Vagina (tissue), 2 donors: ENCODE data around the gene FOXP4. TPM values are rescaled to one million over a fixed set of nuclear protein-coding genes. Genes with fewer than 3 reads are reported as not detected.

Source experiments
- DNase-seq, 2 donors: peaks; one replicate each; pipeline ENCODE4 v3.0.0-alpha.2; 2017; ENCODE audit errors: extremely low spot score in 2 of 2
- H3K27ac ChIP-seq: fragments of 200-600 bp; sonication (generic); one replicate; pipeline ENCODE4 v1.5.1; 2019
- H3K27me3 ChIP-seq: fragments of 200-600 bp; sonication (generic); one replicate; pipeline ENCODE4 v1.5.1; 2019
- H3K36me3 ChIP-seq, 2 donors: fragments of 200-600 bp; sonication (generic); one replicate each; pipeline ENCODE4 v1.5.1; 2017 to 2019
- H3K4me1 ChIP-seq: fragments of 200-600 bp; sonication (generic); one replicate; pipeline ENCODE4 v1.5.1; 2019
- H3K4me3 ChIP-seq, 2 donors: fragments of 200-600 bp; sonication (generic); 1 replicate in 1 of 2; 2 replicates in 1 of 2; pipeline ENCODE4 v1.5.1; 2016 to 2019
- H3K9me3 ChIP-seq: fragments of 200-600 bp; sonication (generic); one replicate; pipeline ENCODE4 v1.5.1; 2019
- CTCF ChIP-seq, 3 experiments: fragments of 450-650 bp in 2 of 3; fragments of 200-600 bp in 1 of 3; sonication (generic) in 1 of 3; IDR thresholded peaks; one replicate each; pipeline ENCODE4 v1.5.1; 2017 to 2019; ENCODE audit warnings: antibody characterized with exemption in 3 of 3, mild to moderate bottlenecking in 2 of 3, moderate library complexity in 2 of 3
- POLR2A ChIP-seq, 2 donors: fragments of 450-650 bp; IDR thresholded peaks; one replicate each; pipeline ENCODE4 v1.6.1; 2017; ENCODE audit warnings: antibody characterized with exemption in 2 of 2, mild to moderate bottlenecking in 2 of 2, moderate library complexity in 2 of 2
- POLR2AphosphoS5 ChIP-seq, 2 donors: sonication (generic); formaldehyde crosslinking; IDR thresholded peaks; one replicate each; pipeline ENCODE4 v1.9.0; 2017; ENCODE audit warnings: antibody characterized with exemption in 2 of 2, mild to moderate bottlenecking in 2 of 2, low read depth in 1 of 2; ENCODE audit not compliant: insufficient read depth in 1 of 2
- intact Hi-C: fragments of 100-400 bp; cut with DNase I; formaldehyde crosslinking; loops from one replicate; pipeline ENCODE4 v1.15.1; 2023
- total RNA-seq: library from RNA; depleted of rRNA; stranded (reverse); fragments of >200 nt; gene quantifications from one replicate; pipeline ENCODE4 v1.2.3, GENCODE V29; 2016

FOXP4 gene
- total RNA-seq, 1 donor from 2014 or later, result 7.4 TPM

DNA sequence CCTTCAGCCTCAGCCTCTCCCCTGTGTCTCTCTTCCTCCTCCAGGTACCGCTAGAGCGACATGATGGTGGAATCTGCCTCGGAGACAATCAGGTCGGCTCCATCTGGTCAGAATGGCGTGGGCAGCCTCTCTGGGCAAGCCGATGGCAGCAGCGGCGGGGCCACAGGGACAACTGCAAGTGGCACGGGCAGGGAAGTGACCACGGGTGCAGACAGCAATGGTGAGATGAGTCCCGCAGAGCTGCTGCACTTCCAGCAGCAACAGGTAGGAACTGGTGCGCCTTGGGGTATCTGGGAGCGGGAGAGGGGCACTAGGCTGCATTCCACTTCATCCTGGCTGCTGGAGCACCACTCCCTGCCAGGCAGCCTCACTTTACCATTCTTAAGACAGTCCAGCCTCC is 19.5 kb downstream of the FOXP4 start:
- intact Hi-C loops, result no loop called here

DNA sequence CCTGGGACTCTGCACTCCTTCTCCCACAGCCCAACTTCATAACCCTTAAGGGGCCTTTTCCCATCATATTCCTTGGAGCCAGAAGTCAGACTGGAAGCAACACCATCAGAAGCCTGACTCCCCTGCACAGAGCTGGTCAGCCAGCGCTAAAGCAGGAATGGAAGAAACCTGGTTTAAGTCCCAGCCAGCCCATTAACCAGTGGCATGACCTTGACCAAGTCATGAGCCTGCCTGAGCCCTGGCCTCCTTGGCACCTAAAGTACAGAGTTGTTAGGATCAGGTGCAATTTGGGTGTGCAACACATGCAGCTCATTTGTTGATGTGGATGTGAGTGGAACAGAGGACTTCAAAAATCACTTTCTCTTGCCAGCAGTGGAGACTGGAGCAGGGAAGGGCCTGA is 20.8 kb downstream of the FOXP4 start:
- H3K36me3 ChIP-seq, result no peaks in the 10 kb centered on the region
- peaks cover 27% of the 10 kb centered on the region for H3K4me1 ChIP-seq
- intact Hi-C loops, result no loop called here

More for the DNA sequence above, 19.5 kb downstream of the FOXP4 start:
- H3K9me3 ChIP-seq, result no peaks in the 10 kb centered on the region
- no peaks in the 10 kb centered on the region for H3K27me3 ChIP-seq
- no peak overlapping the region for H3K4me3 ChIP-seq
- no peaks in the 10 kb centered on the region for H3K36me3 ChIP-seq
- H3K4me1 ChIP-seq, result peaks cover 20% of the 10 kb centered on the region
- no peak overlapping the region for H3K27ac ChIP-seq
- DNase-seq, result no peak
- TF ChIP-seq POLR2A (IDR thresholded peaks at IDR 0.05) (no peak), CTCF (IDR thresholded peaks at IDR 0.05) (no peak), POLR2AphosphoS5 (IDR thresholded peaks at IDR 0.05; ENCODE audit: insufficient read depth in 1 of 2, low read depth in 1 of 2) (no peak)

DNA sequence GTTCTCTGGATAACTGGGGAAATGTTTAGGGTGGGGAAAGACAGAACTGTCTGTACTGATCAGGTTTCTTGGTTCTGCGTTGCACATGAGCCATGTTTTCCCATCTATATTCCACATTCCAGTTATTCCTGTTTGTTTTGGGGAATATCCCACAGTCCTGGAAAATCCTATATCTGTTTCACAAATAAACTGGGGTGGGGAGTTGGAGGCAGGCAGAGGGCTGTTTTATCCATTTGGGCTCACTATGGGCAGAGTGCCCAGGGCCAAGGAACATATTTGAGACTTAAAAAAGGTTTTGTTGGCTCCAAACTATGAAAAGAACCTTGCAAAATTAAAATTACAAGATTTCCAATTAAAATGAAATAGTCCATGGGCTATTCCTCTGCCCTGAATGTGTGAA is 21.5 kb downstream of the FOXP4 start:
- peaks cover 35% of the 10 kb centered on the region for H3K4me1 ChIP-seq

More for the DNA sequence above, 20.8 kb downstream of the FOXP4 start:
- no peak for DNase-seq
- Histone ChIP-seq H3K9me3 (no peaks in the 10 kb centered on the region), H3K4me3 (no peak overlapping the region), H3K27me3 (no peaks in the 10 kb centered on the region), H3K27ac (no peak overlapping the region)
- TF ChIP-seq CTCF (IDR thresholded peaks at IDR 0.05) (no peak), POLR2A (IDR thresholded peaks at IDR 0.05) (no peak), POLR2AphosphoS5 (IDR thresholded peaks at IDR 0.05; ENCODE audit: insufficient read depth in 1 of 2, low read depth in 1 of 2) (no peak)

DNA sequence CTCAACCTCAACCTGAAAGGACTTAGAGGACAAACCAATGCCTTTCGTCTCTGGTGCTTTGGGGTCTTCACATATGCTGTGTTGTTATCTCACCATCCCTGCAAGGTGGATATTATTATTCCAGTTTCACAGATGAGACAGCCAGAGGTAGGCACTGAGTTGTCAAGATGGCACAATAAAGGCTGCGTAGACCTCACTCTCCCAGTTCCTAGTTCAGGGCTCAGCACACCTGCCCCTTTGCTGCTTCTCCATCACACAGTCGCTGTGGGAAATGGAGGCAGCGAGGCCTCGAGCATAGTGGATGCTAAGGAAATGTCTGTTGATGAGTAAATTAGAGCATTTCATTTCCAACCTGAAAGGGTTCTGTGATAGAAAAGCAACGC is 22.0 kb downstream of the FOXP4 start:
- no peak overlapping the region for H3K4me3 ChIP-seq
- peaks cover 35% of the 10 kb centered on the region for H3K4me1 ChIP-seq
- intact Hi-C loops, result no loop called here
- H3K27me3 ChIP-seq, result no peaks in the 10 kb centered on the region
- H3K27ac ChIP-seq, result no peak overlapping the region
- no peak for DNase-seq
- TF ChIP-seq POLR2A (IDR thresholded peaks at IDR 0.05) (no peak), CTCF (IDR thresholded peaks at IDR 0.05) (no peak), POLR2AphosphoS5 (IDR thresholded peaks at IDR 0.05; ENCODE audit: insufficient read depth in 1 of 2, low read depth in 1 of 2) (no peak)
- no peaks in the 10 kb centered on the region for H3K9me3 ChIP-seq
- H3K36me3 ChIP-seq, result no peaks in the 10 kb centered on the region

More for the DNA sequence above, 21.5 kb downstream of the FOXP4 start:
- TF ChIP-seq CTCF (IDR thresholded peaks at IDR 0.05) (no peak), POLR2AphosphoS5 (IDR thresholded peaks at IDR 0.05; ENCODE audit: insufficient read depth in 1 of 2, low read depth in 1 of 2) (no peak), POLR2A (IDR thresholded peaks at IDR 0.05) (no peak)
- no peak for DNase-seq
- Histone ChIP-seq H3K4me3 (no peak overlapping the region), H3K27me3 (no peaks in the 10 kb centered on the region), H3K9me3 (no peaks in the 10 kb centered on the region), H3K27ac (no peak overlapping the region), H3K36me3 (no peaks in the 10 kb centered on the region)
- intact Hi-C loops, result no loop called here

GRCh38 chr6:41568585-41569384 is 22.6 kb downstream of the FOXP4 start:
- DNase-seq, result no peak
- TF ChIP-seq POLR2AphosphoS5 (IDR thresholded peaks at IDR 0.05; ENCODE audit: insufficient read depth in 1 of 2, low read depth in 1 of 2) (no peak), CTCF (IDR thresholded peaks at IDR 0.05) (no peak), POLR2A (IDR thresholded peaks at IDR 0.05) (no peak)

More at GRCh38 chr6:41568585-41569384, 22.6 kb downstream of the FOXP4 start:
- Histone ChIP-seq H3K27me3 (no peaks in the 10 kb centered on the region), H3K4me1 (peaks cover 35% of the 10 kb centered on the region), H3K36me3 (no peaks in the 10 kb centered on the region), H3K4me3 (no peak overlapping the region), H3K27ac (no peak overlapping the region), H3K9me3 (no peaks in the 10 kb centered on the region)
- intact Hi-C loops, result no loop called here
